Measurements from ENCODE around the gene OST4.

DNA sequence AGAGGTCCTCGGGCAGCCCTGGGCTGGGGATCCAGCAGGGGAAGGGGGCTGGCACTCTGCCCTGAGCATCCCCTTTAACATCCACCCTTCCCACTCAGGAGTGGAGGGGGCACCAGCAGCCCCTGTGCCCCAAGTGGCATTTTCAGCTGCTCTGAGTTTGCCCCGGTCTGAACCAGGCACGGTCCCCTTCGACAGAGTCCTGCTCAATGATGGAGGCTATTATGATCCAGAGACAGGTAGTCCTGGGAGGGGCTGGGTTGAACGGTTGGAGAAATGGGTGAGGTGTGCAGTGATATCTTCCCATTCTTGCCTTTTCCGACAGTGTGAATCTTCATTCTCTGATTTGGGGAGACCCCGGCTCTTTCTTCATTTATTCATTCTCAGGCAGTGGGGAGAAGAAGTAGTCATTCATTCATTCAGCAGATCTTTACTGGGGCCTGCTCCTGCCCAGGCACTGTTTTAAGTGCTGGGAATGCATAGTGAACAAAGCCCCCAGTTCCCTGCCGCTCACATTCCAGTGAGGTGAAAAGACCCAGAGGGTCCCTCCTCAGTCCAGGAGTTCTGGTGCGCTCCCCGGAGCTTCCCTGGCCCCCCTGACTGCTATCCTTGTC, 13.7 kb upstream of the OST4 start:
- no peak for TF ChIP-seq EZH2 (IDR thresholded peaks at IDR 0.05)
- TF ChIP-seq POLR2AphosphoS5 (IDR thresholded peaks at IDR 0.05; ENCODE audit: borderline replicate concordance, low read depth, low read length): no peak
- no peak for TF ChIP-seq FOXP2 (optimal IDR thresholded peaks at IDR 0.05; ENCODE audit: control extremely low read depth, extremely low read length, insufficient read depth)
